Parathyroid adenoma (tissue), 2 donors: ENCODE data around the gene CMTM3.

Experiments used
- H2AFZ ChIP-seq: fragments of 300-600 bp; sonication (generic); one replicate; pipeline ENCODE4 v1.7.0; 2017; ENCODE audit warnings: antibody characterized with exemption, mild to moderate bottlenecking
- H3K27ac ChIP-seq: fragments of 300-600 bp; sonication (generic); one replicate; pipeline ENCODE4 v1.7.0; 2017
- H3K27me3 ChIP-seq: fragments of 300-600 bp; sonication (generic); one replicate; pipeline ENCODE4 v1.7.0; 2017; ENCODE audit warnings: low read length; ENCODE audit not compliant: control insufficient read depth, insufficient read depth
- H3K36me3 ChIP-seq: fragments of 300-600 bp; sonication (generic); one replicate; pipeline ENCODE4 v1.7.0; 2017; ENCODE audit warnings: low read length; ENCODE audit not compliant: control insufficient read depth, insufficient read depth
- H3K4me1 ChIP-seq: fragments of 300-600 bp; sonication (generic); one replicate; pipeline ENCODE4 v1.7.0; 2017; ENCODE audit warnings: control low read depth
- H3K4me2 ChIP-seq: fragments of 300-600 bp; sonication (generic); one replicate; pipeline ENCODE4 v1.7.0; 2017; ENCODE audit warnings: low read length
- H3K4me3 ChIP-seq: fragments of 300-600 bp; sonication (generic); one replicate; pipeline ENCODE4 v1.7.0; 2017; ENCODE audit warnings: low read depth, low read length
- H3K79me2 ChIP-seq: fragments of 300-600 bp; sonication (generic); one replicate; pipeline ENCODE4 v1.7.0; 2017; ENCODE audit warnings: control low read depth
- H3K9ac ChIP-seq: fragments of 300-600 bp; sonication (generic); one replicate; pipeline ENCODE4 v1.7.0; 2017; ENCODE audit warnings: mild to moderate bottlenecking
- H3K9me3 ChIP-seq: fragments of 300-600 bp; sonication (generic); one replicate; pipeline ENCODE4 v1.7.0; 2017; ENCODE audit warnings: low read length; ENCODE audit not compliant: control insufficient read depth
- TF ChIP-seq, protein P1 (sequence below): fragments of 300-600 bp; sonication (generic); IDR thresholded peaks from one replicate; pipeline ENCODE4 v1.7.0; 2017; ENCODE audit warnings: antibody characterized with exemption, mild to moderate bottlenecking
- donor health status: primary hyperparathyroidism.

CMTM3 gene

DNA sequence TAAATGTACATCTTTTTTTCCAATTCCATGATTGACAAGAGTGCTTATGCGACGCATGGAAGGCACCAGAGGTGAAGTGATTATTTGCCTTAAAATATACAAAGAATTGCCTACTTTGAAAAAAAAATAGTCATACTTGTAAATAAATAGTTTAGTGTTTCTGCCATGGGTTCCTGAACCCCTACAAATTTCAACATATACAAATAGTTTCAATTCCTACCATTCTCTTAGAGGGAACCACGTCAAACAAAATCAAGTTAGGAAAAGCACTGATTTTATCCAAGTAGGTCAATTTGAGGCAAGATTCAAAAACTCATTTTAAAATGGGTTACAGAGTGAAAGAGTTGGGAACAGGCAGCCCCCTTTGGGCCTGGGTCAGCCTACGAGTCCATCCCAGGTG lies 11.7 kb downstream of the CMTM3 start:
- Histone ChIP-seq H3K9me3 (no peaks in the 10 kb centered on the region), H3K4me3 (no peak overlapping the region), H3K36me3 (no peaks in the 10 kb centered on the region), H3K9ac (no peak overlapping the region), H3K4me1 (peaks cover 29% of the 10 kb centered on the region), H3K4me2 (no peak overlapping the region), H2AFZ (no peak overlapping the region), H3K27me3 (no peaks in the 10 kb centered on the region), H3K79me2 (peaks cover 16% of the 10 kb centered on the region), H3K27ac (peak overlapping the region; percentile 8)
- TF ChIP-seq, protein P1, sequence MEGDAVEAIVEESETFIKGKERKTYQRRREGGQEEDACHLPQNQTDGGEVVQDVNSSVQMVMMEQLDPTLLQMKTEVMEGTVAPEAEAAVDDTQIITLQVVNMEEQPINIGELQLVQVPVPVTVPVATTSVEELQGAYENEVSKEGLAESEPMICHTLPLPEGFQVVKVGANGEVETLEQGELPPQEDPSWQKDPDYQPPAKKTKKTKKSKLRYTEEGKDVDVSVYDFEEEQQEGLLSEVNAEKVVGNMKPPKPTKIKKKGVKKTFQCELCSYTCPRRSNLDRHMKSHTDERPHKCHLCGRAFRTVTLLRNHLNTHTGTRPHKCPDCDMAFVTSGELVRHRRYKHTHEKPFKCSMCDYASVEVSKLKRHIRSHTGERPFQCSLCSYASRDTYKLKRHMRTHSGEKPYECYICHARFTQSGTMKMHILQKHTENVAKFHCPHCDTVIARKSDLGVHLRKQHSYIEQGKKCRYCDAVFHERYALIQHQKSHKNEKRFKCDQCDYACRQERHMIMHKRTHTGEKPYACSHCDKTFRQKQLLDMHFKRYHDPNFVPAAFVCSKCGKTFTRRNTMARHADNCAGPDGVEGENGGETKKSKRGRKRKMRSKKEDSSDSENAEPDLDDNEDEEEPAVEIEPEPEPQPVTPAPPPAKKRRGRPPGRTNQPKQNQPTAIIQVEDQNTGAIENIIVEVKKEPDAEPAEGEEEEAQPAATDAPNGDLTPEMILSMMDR: no peak

DNA sequence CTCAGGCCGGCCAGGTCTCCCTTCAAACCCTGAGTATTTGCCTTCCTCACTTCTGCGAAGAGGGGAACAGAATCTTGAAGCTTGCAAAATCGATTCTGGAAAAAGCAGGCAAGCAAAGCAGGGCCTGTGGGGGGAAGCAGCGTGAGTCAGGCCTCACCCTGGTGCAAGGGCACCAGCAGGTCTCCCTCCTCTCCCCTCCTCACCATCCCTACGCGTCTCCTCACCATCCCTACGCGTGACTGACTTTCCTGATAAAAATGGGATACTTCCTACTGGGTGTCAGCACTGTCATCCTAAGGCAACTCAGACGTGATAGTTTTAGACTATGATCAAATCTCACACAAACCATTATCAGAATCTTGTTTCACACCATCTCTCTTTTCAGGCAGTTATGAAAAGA lies 12.1 kb downstream of the CMTM3 start:
- Histone ChIP-seq H3K4me2 (no peak overlapping the region), H3K79me2 (peaks cover 16% of the 10 kb centered on the region), H3K4me1 (peaks cover 29% of the 10 kb centered on the region), H2AFZ (no peak overlapping the region), H3K4me3 (no peak overlapping the region), H3K27ac (peak overlapping the region; percentile 8), H3K9me3 (no peaks in the 10 kb centered on the region), H3K27me3 (no peaks in the 10 kb centered on the region), H3K36me3 (no peaks in the 10 kb centered on the region), H3K9ac (no peak overlapping the region)
- TF ChIP-seq, protein P1: no peak

DNA sequence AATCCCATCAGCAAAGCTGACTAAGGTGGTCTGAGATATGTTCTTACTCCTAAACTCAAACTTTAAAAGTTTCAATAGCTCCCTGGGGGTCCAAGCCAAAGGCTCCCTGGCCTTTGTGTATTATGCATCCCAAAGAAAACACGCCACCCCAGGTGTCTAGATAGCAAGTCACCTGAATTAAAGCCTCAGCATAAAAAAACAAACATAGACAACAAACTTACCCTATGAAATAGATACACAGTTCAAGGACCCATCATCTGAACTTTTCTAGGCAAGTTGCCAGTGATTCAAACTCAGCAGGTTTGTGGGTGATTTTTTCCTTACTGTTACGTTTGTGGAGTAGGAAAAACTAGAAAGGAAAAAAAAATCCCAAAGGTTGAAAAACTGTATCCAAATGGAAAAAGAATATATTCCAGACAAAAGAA lies 12.5 kb downstream of the CMTM3 start:
- TF ChIP-seq, protein P1: no peak
- Histone ChIP-seq H3K9me3 (no peaks in the 10 kb centered on the region), H3K4me1 (peaks cover 29% of the 10 kb centered on the region), H3K27me3 (no peaks in the 10 kb centered on the region), H3K4me3 (no peak overlapping the region), H2AFZ (no peak overlapping the region), H3K27ac (peak overlapping the region; percentile 66), H3K36me3 (no peaks in the 10 kb centered on the region), H3K9ac (no peak overlapping the region), H3K79me2 (peaks cover 16% of the 10 kb centered on the region), H3K4me2 (no peak overlapping the region)

DNA sequence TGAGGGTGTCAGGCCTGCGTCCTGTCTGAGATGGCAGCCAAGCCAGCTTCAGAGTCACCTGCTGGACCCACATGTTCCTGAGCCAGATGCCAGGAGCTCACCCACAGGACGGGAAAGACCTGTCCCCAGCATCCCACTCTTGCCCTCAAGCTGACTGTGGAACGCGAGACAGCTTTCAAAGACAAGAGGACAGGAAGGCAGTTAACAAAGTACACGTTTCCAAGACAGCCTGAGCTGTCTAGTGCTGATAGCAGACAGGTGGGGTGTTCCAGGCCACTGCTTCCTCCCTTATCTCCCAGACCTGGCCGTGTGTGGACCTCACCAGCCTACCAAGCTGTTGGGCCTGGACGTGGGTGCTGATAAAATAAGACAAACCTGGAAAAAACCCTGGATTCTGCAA lies 13.2 kb downstream of the CMTM3 start:
- no peak overlapping the region for H3K9ac ChIP-seq
- H3K36me3 ChIP-seq: no peaks in the 10 kb centered on the region
- H3K9me3 ChIP-seq: no peaks in the 10 kb centered on the region
- peak overlapping the region; percentile 66 for H3K27ac ChIP-seq
- no peak overlapping the region for H3K4me3 ChIP-seq
- TF ChIP-seq, protein P1: no peak
- H3K4me2 ChIP-seq: peak overlapping the region; percentile 14
- H3K4me1 ChIP-seq: peaks cover 29% of the 10 kb centered on the region
- no peaks in the 10 kb centered on the region for H3K27me3 ChIP-seq
- peaks cover 12% of the 10 kb centered on the region for H3K79me2 ChIP-seq
- H2AFZ ChIP-seq: peak overlapping the region; percentile 20

DNA sequence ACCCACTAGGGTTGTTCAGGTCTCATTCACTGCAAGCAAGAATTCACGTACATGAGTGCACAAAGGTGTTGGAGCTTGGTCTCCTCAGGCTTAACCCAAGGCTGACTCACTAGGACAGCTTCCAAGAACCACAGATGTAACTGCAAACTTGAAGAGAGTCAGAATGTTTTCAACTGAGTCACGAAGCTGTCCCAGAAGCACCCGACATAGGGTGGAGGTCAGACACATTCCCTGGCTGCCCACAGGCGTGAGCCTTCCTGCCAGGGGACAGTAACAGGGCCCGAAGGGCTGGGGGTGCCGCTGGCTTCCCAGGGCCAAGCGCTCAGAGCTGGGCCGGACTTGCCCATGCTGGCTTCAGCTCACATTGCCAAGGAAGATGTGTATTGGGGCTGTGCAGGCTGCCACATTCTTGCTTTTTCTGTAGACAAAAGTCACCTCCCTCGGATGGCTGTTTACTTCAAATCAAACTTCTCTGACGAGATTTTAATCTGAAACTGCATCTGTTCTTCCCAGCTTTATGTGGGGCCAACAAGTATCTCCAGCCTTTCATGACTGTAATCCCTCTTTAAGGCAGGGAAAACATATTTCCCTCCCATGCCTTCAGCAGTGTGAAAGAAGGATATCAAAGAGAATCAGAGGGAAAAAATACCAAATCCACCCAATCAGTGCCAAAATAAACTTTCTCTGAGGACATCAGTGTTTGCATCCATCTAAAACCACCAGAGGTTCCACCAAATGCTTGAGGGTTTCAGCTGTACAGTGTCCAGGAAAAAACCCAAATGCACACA lies 14.3 kb downstream of the CMTM3 start:
- Histone ChIP-seq H3K4me3 (no peak overlapping the region), H2AFZ (no peak overlapping the region), H3K36me3 (no peaks in the 10 kb centered on the region), H3K4me1 (peaks cover 29% of the 10 kb centered on the region), H3K27me3 (no peaks in the 10 kb centered on the region), H3K79me2 (peaks cover 11% of the 10 kb centered on the region), H3K27ac (peak overlapping the region; percentile 66), H3K4me2 (peak overlapping the region; percentile 11), H3K9ac (no peak overlapping the region), H3K9me3 (no peaks in the 10 kb centered on the region)
- TF ChIP-seq, protein P1: no peak
